ENCODE data around the gene NPW. TPM values are rescaled to one million over a fixed set of nuclear protein-coding genes. Genes with fewer than 3 reads are reported as not detected.

Gene NPW
- total and polyA plus RNA-seq, 11 donors = 0.19 to 0.69 TPM; not detected in 9

DNA sequence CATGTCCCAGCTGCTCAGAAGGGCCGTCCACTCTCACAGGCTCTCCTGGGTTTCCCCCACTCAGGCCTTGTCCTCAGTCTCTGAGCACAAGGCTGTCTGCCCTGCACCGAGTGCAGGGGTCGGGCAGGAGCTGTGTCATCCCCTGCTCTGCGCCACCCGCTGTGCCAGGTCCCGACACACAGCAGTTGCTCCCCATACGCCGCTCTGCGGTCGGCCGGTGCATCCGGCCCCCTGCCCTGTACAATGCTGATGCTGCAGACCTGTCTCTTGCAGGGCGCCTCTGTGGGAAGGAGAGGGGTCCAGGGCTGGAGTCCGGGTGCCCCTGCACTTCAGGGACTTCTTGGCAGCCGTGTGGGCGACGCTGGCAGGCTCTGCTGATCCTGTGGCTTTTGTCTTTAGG, 34.3 kb downstream of the NPW start:
- no peak for TF ChIP-seq POLR2A (IDR thresholded peaks at IDR 0.05)
- TF ChIP-seq, protein P1, sequence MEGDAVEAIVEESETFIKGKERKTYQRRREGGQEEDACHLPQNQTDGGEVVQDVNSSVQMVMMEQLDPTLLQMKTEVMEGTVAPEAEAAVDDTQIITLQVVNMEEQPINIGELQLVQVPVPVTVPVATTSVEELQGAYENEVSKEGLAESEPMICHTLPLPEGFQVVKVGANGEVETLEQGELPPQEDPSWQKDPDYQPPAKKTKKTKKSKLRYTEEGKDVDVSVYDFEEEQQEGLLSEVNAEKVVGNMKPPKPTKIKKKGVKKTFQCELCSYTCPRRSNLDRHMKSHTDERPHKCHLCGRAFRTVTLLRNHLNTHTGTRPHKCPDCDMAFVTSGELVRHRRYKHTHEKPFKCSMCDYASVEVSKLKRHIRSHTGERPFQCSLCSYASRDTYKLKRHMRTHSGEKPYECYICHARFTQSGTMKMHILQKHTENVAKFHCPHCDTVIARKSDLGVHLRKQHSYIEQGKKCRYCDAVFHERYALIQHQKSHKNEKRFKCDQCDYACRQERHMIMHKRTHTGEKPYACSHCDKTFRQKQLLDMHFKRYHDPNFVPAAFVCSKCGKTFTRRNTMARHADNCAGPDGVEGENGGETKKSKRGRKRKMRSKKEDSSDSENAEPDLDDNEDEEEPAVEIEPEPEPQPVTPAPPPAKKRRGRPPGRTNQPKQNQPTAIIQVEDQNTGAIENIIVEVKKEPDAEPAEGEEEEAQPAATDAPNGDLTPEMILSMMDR (IDR thresholded peaks at IDR 0.05) = no peak
- H3K4me1 ChIP-seq = peaks cover 0 to 10% (median 3%) of the 10 kb centered on the region in 12 donors
- peaks cover 0 to 87% (median 73%) of the 10 kb centered on the region in 9 donors for H3K36me3 ChIP-seq
- no peak overlapping the region for H3K4me3 ChIP-seq
- 89 to 96% (median 93%) methylated on average over 8 to 17 of the region's 17 CpGs for WGBS, 4 donors
- no peak overlapping the region for H3K27ac ChIP-seq
- H3K27me3 ChIP-seq = no peaks in the 10 kb centered on the region
- DNase-seq (no peak), ATAC-seq (peak in 1 of 4 donors; percentile 18)
- H3K9me3 ChIP-seq = no peaks in the 10 kb centered on the region
- intact Hi-C loops (cut with DNase I) = loop anchor here in 1 of 10 donors (5.0 kb wide), 1 partner anchor 37 kb away; the partner anchor contains the start of gene NPW

GRCh38 chr16:2054543-2055245, 35.1 kb downstream of the NPW start:
- Histone ChIP-seq H3K27ac (no peak overlapping the region), H3K9me3 (no peaks in the 10 kb centered on the region), H3K4me1 (peaks cover 0 to 3% (median 0%) of the 10 kb centered on the region in 12 donors), H3K36me3 (peaks cover 0 to 90% (median 76%) of the 10 kb centered on the region in 9 donors), H3K27me3 (no peaks in the 10 kb centered on the region), H3K4me3 (no peak overlapping the region)
- ATAC-seq (peak in 1 of 4 donors; percentile 9), DNase-seq (no peak)
- intact Hi-C loops (cut with DNase I) = loop anchor here in 3 of 10 donors (5.0 kb wide), 2 partner anchors 32 to 37 kb away; partner anchors contain the start of gene NPW (in 1 of the 3)
- TF ChIP-seq, protein P1 (IDR thresholded peaks at IDR 0.05) = no peak
- no peak for TF ChIP-seq POLR2A (IDR thresholded peaks at IDR 0.05)
- 92 to 97% (median 95%) methylated on average over 22 to 29 of the region's 29 CpGs for WGBS, 4 donors

- DNase-seq (no peak), ATAC-seq (peak in 2 of 4 donors; percentile 36 to 56)
- Histone ChIP-seq H3K4me1 (no peaks in the 10 kb centered on the region), H3K4me3 (no peak overlapping the region), H3K36me3 (peaks cover 0 to 91% (median 74%) of the 10 kb centered on the region in 9 donors), H3K27me3 (no peaks in the 10 kb centered on the region), H3K27ac (no peak overlapping the region), H3K9me3 (no peaks in the 10 kb centered on the region)
- whole genome bisulfite sequencing, 4 donors = 58 to 72% (median 62%) methylated on average over 8 to 15 of the region's 15 CpGs
- TF ChIP-seq POLR2A (IDR thresholded peaks at IDR 0.05) = no peak
- TF ChIP-seq, protein P1 (IDR thresholded peaks at IDR 0.05) = peak in 8 of 12 donors; percentile 12 to 40 (median 14)
- intact Hi-C loops (cut with DNase I) = loop anchor here in 3 of 10 donors (2.0 to 5.0 kb wide), 2 partner anchors 33 to 34 kb away; no protein-coding TSS in a partner anchor
Observed at GRCh38 chr16:2056077-2056476, 36.5 kb downstream of the NPW start.

DNA sequence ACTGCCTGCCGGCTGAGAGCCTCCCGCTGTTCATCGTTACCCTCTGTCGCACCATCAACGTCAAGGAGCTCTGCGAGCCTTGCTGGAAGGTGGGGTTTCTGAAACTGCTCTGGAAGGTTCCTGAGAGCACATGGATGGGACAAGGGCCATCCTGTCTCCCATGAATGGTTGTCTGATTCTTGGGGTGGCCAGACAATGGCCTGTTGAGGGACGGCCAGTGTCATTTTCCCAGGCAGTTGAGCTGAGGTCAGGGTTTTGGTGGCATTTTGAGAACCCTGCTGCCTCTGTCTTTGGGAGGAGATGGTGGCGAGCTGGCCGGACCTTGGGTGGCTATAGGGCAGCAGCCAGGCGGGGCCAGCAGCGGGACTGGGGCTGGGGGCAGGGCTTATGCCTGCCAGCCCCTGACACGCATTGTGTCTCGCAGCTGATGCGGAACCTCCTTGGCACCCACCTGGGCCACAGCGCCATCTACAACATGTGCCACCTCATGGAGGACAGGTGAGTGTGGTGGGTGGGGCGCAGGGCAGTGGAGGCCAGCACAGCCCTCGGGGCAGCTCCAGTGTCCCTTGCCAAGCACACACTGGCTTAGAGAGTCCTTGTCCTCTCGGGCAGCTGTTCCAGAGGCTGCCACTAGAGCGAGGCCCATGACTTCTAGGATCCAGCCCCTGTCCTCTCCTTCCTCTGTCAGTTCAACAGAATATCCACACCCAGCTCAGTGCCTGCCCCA, 37.3 kb downstream of the NPW start:
- Histone ChIP-seq H3K4me1 (no peaks in the 10 kb centered on the region), H3K27me3 (no peaks in the 10 kb centered on the region), H3K36me3 (peaks cover 0 to 87% (median 71%) of the 10 kb centered on the region in 9 donors), H3K4me3 (no peak overlapping the region), H3K27ac (no peak overlapping the region), H3K9me3 (no peaks in the 10 kb centered on the region)
- TF ChIP-seq, protein P1 (IDR thresholded peaks at IDR 0.05) = peak in 1 of 12 donors; percentile 17
- no peak for TF ChIP-seq POLR2A (IDR thresholded peaks at IDR 0.05)
- intact Hi-C loops (cut with DNase I) = loop anchor here in 3 of 10 donors (2.0 to 5.0 kb wide), 2 partner anchors 34 to 35 kb away; no protein-coding TSS in a partner anchor
- DNase-seq = no peak
- WGBS, 4 donors = 88 to 95% (median 90%) methylated on average over 13 to 19 of the region's 19 CpGs
- ATAC-seq = peak in 2 of 4 donors; percentile 23 to 84

Data from heart left ventricle (tissue), 16 donors.